ENCODE results near the gene DGCR2.

DGCR2 gene

GRCh38 chr22:19120829-19121630 lies 1.2 kb downstream of the DGCR2 start:
- TF ChIP-seq, protein P1, sequence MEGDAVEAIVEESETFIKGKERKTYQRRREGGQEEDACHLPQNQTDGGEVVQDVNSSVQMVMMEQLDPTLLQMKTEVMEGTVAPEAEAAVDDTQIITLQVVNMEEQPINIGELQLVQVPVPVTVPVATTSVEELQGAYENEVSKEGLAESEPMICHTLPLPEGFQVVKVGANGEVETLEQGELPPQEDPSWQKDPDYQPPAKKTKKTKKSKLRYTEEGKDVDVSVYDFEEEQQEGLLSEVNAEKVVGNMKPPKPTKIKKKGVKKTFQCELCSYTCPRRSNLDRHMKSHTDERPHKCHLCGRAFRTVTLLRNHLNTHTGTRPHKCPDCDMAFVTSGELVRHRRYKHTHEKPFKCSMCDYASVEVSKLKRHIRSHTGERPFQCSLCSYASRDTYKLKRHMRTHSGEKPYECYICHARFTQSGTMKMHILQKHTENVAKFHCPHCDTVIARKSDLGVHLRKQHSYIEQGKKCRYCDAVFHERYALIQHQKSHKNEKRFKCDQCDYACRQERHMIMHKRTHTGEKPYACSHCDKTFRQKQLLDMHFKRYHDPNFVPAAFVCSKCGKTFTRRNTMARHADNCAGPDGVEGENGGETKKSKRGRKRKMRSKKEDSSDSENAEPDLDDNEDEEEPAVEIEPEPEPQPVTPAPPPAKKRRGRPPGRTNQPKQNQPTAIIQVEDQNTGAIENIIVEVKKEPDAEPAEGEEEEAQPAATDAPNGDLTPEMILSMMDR (conservative IDR thresholded peaks at IDR 0.05; ENCODE audit: low read depth, low read length): no peak
- DNase-seq (ENCODE audit: low read depth): peak; percentile 41
- H3K4me3 ChIP-seq (ENCODE audit: low read depth, low read length): peak overlapping the region; percentile 95

DNA sequence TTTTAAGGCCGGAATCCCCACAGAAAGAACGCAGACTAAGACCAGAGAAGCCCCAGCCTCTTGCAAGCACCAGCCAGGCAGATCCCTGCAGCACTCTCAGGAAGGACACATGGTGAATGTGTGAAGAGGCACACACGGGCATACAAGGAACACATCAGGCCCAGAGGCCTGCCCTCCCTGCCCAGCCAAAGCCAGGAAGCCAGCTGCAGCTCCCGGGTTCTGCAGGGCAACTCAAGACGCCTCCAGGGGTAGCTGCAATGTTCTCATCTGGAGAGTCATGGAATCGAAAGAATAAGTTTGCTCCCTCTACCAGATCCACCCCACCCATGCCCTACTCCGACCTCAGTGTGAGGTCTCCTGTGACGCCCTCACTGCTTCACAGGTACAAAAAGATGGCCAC lies 2.3 kb downstream of the DGCR2 start:
- no peak overlapping the region for H3K4me3 ChIP-seq (ENCODE audit: low read depth, low read length)
- TF ChIP-seq, protein P1 (conservative IDR thresholded peaks at IDR 0.05; ENCODE audit: low read depth, low read length): no peak
- no peak for DNase-seq (ENCODE audit: low read depth)

DNA sequence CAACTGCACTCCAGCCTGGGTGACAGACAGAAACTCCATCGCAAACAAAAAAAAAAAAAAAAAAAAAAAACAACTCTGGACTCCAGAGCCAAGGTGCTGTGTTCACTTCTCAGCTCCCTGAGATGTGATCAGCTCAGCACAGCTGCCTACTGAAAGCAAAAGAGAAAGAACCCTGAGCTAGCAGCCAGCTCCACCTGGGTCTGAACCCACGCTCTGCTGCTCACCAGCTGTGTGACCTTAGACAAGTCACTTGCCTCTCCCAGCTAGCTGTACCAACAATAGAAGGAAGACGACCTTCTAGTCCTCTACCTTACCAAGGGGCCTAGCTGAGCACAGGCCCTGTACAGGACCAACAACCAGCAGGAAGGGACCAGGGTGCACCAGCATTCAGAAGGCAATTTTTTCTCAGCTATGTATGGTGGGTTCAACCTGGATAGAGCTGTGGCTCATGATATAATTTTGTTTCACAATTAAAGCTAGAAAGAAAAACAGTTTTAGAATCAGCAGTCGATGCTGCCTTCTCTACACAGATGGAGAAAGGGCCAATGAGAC lies 3.8 kb downstream of the DGCR2 start:
- no peak for DNase-seq (ENCODE audit: low read depth)
- H3K4me3 ChIP-seq (ENCODE audit: low read depth, low read length): no peak overlapping the region

GRCh38 chr22:19117111-19117512 lies 5.1 kb downstream of the DGCR2 start:
- TF ChIP-seq, protein P1 (conservative IDR thresholded peaks at IDR 0.05; ENCODE audit: low read depth, low read length): no peak

More for the DNA sequence above, 3.8 kb downstream of the DGCR2 start:
- TF ChIP-seq, protein P1 (conservative IDR thresholded peaks at IDR 0.05; ENCODE audit: low read depth, low read length): no peak

GRCh38 chr22:19115628-19116027 lies 6.6 kb downstream of the DGCR2 start:
- TF ChIP-seq, protein P1 (conservative IDR thresholded peaks at IDR 0.05; ENCODE audit: low read depth, low read length): peak; percentile 53
- DNase-seq (ENCODE audit: low read depth): peak; percentile 17
- no peak overlapping the region for H3K4me3 ChIP-seq (ENCODE audit: low read depth, low read length)

More at GRCh38 chr22:19117111-19117512, 5.1 kb downstream of the DGCR2 start:
- no peak for DNase-seq (ENCODE audit: low read depth)
- no peak overlapping the region for H3K4me3 ChIP-seq (ENCODE audit: low read depth, low read length)

DNA sequence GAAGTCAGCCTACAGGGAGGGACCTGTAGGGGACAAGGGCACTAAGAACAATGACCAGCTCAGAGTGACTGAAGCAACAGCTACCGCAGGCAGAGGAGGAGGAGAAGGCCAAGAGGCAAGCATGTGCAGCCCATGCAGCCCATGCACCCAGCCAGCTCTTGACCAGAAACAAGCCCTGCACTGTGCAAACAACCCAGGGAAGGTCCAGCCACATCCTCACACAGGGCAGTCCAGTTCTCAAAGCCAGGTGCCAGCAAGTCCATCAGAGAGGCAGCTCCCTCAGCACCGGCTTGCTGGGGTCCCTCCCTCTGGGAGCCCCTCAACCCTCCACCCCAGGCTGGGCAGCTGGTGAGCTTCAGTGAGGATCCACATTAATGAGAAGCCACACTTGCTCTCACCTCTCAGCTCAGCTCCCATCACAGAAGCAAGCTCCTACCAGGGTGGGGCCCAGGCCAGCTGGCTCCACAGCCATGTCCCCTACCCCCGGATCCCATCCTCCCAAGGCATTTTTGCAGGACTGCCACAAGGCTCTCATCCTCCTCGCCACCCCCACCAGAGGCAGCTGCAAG lies 7.1 kb downstream of the DGCR2 start:
- TF ChIP-seq, protein P1 (conservative IDR thresholded peaks at IDR 0.05; ENCODE audit: low read depth, low read length): no peak
- DNase-seq (ENCODE audit: low read depth): no peak
- no peak overlapping the region for H3K4me3 ChIP-seq (ENCODE audit: low read depth, low read length)
